Thymus (tissue), 11 donors: ENCODE data around the gene MECR. TPM values are rescaled to one million over a fixed set of nuclear protein-coding genes. Genes with fewer than 3 reads are reported as not detected.

Experiments
- DNase-seq, 9 donors: peaks; one replicate each; pipeline ENCODE4 v3.0.0-alpha.2; 2013; ENCODE audit warnings: low spot score in 9 of 9, low read depth in 6 of 9, missing footprints in 1 of 9
- H3K27ac ChIP-seq, 2 donors: one replicate each; pipeline ENCODE4 v1.5.1; 2013; ENCODE audit warnings: control low read depth in 1 of 2, low read depth in 1 of 2, low read length in 1 of 2, mild to moderate bottlenecking in 1 of 2, moderate library complexity in 1 of 2
- H3K27me3 ChIP-seq, 2 donors: one replicate each; pipeline ENCODE4 v1.5.1; 2013; ENCODE audit warnings: low read length in 1 of 2; ENCODE audit not compliant: control insufficient read depth in 2 of 2, insufficient read depth in 1 of 2
- H3K36me3 ChIP-seq, 2 donors: one replicate each; pipeline ENCODE4 v1.5.1; 2013; ENCODE audit warnings: low read length in 1 of 2, mild to moderate bottlenecking in 1 of 2, moderate library complexity in 1 of 2; ENCODE audit not compliant: control insufficient read depth in 2 of 2, insufficient read depth in 2 of 2
- H3K4me1 ChIP-seq, 2 donors: one replicate each; pipeline ENCODE4 v1.5.1; 2013; ENCODE audit warnings: low read length in 2 of 2; ENCODE audit not compliant: control insufficient read depth in 2 of 2, insufficient read depth in 2 of 2
- H3K4me3 ChIP-seq, 2 donors: one replicate each; pipeline ENCODE4 v1.5.1; 2013; ENCODE audit warnings: low read length in 2 of 2, control low read depth in 1 of 2, mild to moderate bottlenecking in 1 of 2
- H3K9me3 ChIP-seq, 2 donors: one replicate each; pipeline ENCODE4 v1.5.1; 2013; ENCODE audit warnings: low read length in 1 of 2, mild to moderate bottlenecking in 1 of 2; ENCODE audit not compliant: control insufficient read depth in 2 of 2, insufficient read depth in 1 of 2
- WGBS: extraction: QIAGEN DNeasy Blood & Tissue Kit; methylation state at CpG from one replicate; pipeline ENCODE4 v1.1.7; 2013; 5-methylcytosine and 5-hydroxymethylcytosine counted together
- polyA plus RNA-seq: library from polyadenylated mRNA; stranded (reverse); fragments of 200-250 nt; gene quantifications from one replicate; pipeline ENCODE4 v1.2.3, GENCODE V29; 2013
- total RNA-seq: library from RNA; stranded (reverse); fragments of 120-200 nt; gene quantifications from one replicate; pipeline ENCODE4 v1.2.4, GENCODE V29; 2013
- donor health status: healthy.

MECR gene
- total and polyA plus RNA-seq, 2 donors, result 14.3 to 16.5 TPM

- 99% methylated on average over 3 of the region's 3 CpGs for WGBS
- Histone ChIP-seq H3K4me3 (no peak overlapping the region), H3K36me3 (peaks cover 0 to 4% of the 10 kb centered on the region in 2 donors), H3K9me3 (no peaks in the 10 kb centered on the region), H3K4me1 (no peaks in the 10 kb centered on the region), H3K27ac (no peak overlapping the region), H3K27me3 (no peaks in the 10 kb centered on the region)
- no peak for DNase-seq
These were observed 9.4 kb downstream of the MECR start for GRCh38 chr1:29221296-29221695.

GRCh38 chr1:29218223-29218622, 12.5 kb downstream of the MECR start:
- Histone ChIP-seq H3K36me3 (peaks cover 0 to 12% of the 10 kb centered on the region in 2 donors), H3K4me3 (no peak overlapping the region), H3K4me1 (no peaks in the 10 kb centered on the region), H3K9me3 (no peaks in the 10 kb centered on the region), H3K27me3 (no peaks in the 10 kb centered on the region), H3K27ac (no peak overlapping the region)
- DNase-seq, result no peak
- 94% methylated on average over 2 of the region's 2 CpGs for WGBS

GRCh38 chr1:29217633-29218032, 13.1 kb downstream of the MECR start:
- WGBS, result 97% methylated on average over 2 of the region's 2 CpGs
- Histone ChIP-seq H3K9me3 (no peaks in the 10 kb centered on the region), H3K36me3 (peaks cover 0 to 16% of the 10 kb centered on the region in 2 donors), H3K4me1 (no peaks in the 10 kb centered on the region), H3K27me3 (no peaks in the 10 kb centered on the region), H3K4me3 (no peak overlapping the region), H3K27ac (no peak overlapping the region)
- no peak for DNase-seq

GRCh38 chr1:29213055-29213454, 17.7 kb downstream of the MECR start:
- DNase-seq, result no peak
- no peaks in the 10 kb centered on the region for H3K27me3 ChIP-seq
- H3K4me1 ChIP-seq, result no peaks in the 10 kb centered on the region
- H3K27ac ChIP-seq, result no peak overlapping the region
- H3K9me3 ChIP-seq, result no peaks in the 10 kb centered on the region
- peaks cover 0 to 27% of the 10 kb centered on the region in 2 donors for H3K36me3 ChIP-seq
- WGBS, result 96% methylated on average over 5 of the region's 5 CpGs
- no peak overlapping the region for H3K4me3 ChIP-seq

- no peak overlapping the region for H3K4me3 ChIP-seq
These were observed 19.4 kb downstream of the MECR start for GRCh38 chr1:29211086-29212030.

GRCh38 chr1:29210278-29211085, 20.3 kb downstream of the MECR start:
- Histone ChIP-seq H3K4me1 (no peaks in the 10 kb centered on the region), H3K27me3 (no peaks in the 10 kb centered on the region), H3K4me3 (no peak overlapping the region), H3K27ac (no peak overlapping the region), H3K36me3 (peaks cover 0 to 27% of the 10 kb centered on the region in 2 donors), H3K9me3 (no peaks in the 10 kb centered on the region)
- DNase-seq, result no peak
- 95% methylated on average over 7 of the region's 7 CpGs for WGBS

More at GRCh38 chr1:29211086-29212030, 19.4 kb downstream of the MECR start:
- no peaks in the 10 kb centered on the region for H3K9me3 ChIP-seq
- no peaks in the 10 kb centered on the region for H3K27me3 ChIP-seq
- no peak for DNase-seq
- H3K27ac ChIP-seq, result no peak overlapping the region
- 98% methylated on average over 12 of the region's 12 CpGs for WGBS
- H3K36me3 ChIP-seq, result peaks cover 0 to 30% of the 10 kb centered on the region in 2 donors
- no peaks in the 10 kb centered on the region for H3K4me1 ChIP-seq

GRCh38 chr1:29209173-29209572, 21.6 kb downstream of the MECR start:
- Histone ChIP-seq H3K4me3 (no peak overlapping the region), H3K27ac (no peak overlapping the region), H3K36me3 (peaks cover 0 to 25% of the 10 kb centered on the region in 2 donors), H3K4me1 (no peaks in the 10 kb centered on the region), H3K9me3 (no peaks in the 10 kb centered on the region), H3K27me3 (no peaks in the 10 kb centered on the region)
- no peak for DNase-seq
- WGBS, result 96% methylated on average over 5 of the region's 5 CpGs

- Histone ChIP-seq H3K36me3 (peaks cover 0 to 23% of the 10 kb centered on the region in 2 donors), H3K27ac (no peak overlapping the region), H3K9me3 (no peaks in the 10 kb centered on the region), H3K27me3 (no peaks in the 10 kb centered on the region), H3K4me1 (no peaks in the 10 kb centered on the region), H3K4me3 (no peak overlapping the region)
- 49% methylated on average over 4 of the region's 4 CpGs for whole genome bisulfite sequencing
- DNase-seq, result no peak
These were observed 22.3 kb downstream of the MECR start for GRCh38 chr1:29208442-29208841.
